DOHH2 (cell line): ENCODE measurements around the gene SLC29A3.
A peak's percentile ranks its signal among the peaks of the same experiment; 100 is the strongest.

ENCODE experiments used
- H3F3A ChIP-seq: fragments of 200-600 bp; sonication (generic), shearing (Covaris generic); 2 replicates; pipeline ENCODE4 v1.6.0; 2016; ENCODE audit warnings: antibody characterized with exemption, mild to moderate bottlenecking; ENCODE audit not compliant: control insufficient read depth, insufficient read depth
- H3K27ac ChIP-seq: fragments of 200-600 bp; sonication (generic); 2 replicates; pipeline ENCODE4 v1.5.1; 2014; ENCODE audit warnings: low read depth, mild to moderate bottlenecking, low read length, moderate library complexity
- H3K27me3 ChIP-seq: fragments of 200-600 bp; sonication (generic); 2 replicates; pipeline ENCODE4 v1.6.1; 2014; ENCODE audit warnings: mild to moderate bottlenecking, low read length, mixed read lengths; ENCODE audit not compliant: control insufficient read depth
- H3K36me3 ChIP-seq: fragments of 200-600 bp; sonication (generic); 2 replicates; pipeline ENCODE4 v1.6.1; 2014; ENCODE audit warnings: mild to moderate bottlenecking, low read length, moderate library complexity, mixed read lengths; ENCODE audit not compliant: control insufficient read depth
- H3K4me1 ChIP-seq: fragments of 200-600 bp; sonication (generic); 2 replicates; pipeline ENCODE4 v1.6.1; 2014; ENCODE audit warnings: mild to moderate bottlenecking, low read length, mixed read lengths; ENCODE audit not compliant: control insufficient read depth
- H3K4me2 ChIP-seq: fragments of 200-600 bp; sonication (generic); 2 replicates; pipeline ENCODE4 v1.6.0; 2014; ENCODE audit warnings: mild to moderate bottlenecking, low read length, moderate library complexity
- H3K4me3 ChIP-seq: fragments of 200-600 bp; sonication (generic); 2 replicates; pipeline ENCODE4 v1.5.1; 2014; ENCODE audit warnings: mild to moderate bottlenecking, low read length, mixed read lengths
- H3K79me2 ChIP-seq: fragments of 200-600 bp; sonication (generic); 2 replicates; pipeline ENCODE4 v1.6.1; 2014; ENCODE audit warnings: mild to moderate bottlenecking, low read length, mixed read lengths; ENCODE audit not compliant: control insufficient read depth
- H3K9me2 ChIP-seq: fragments of 200-600 bp; sonication (generic); replicated peaks from 2 replicates; pipeline ENCODE4 v1.6.1; 2014; ENCODE audit warnings: mild to moderate bottlenecking, low read length, mixed read lengths; ENCODE audit not compliant: control insufficient read depth
- H3K9me3 ChIP-seq: fragments of 200-600 bp; sonication (generic); 2 replicates; pipeline ENCODE4 v1.6.1; 2014; ENCODE audit warnings: antibody characterized with exemption, low read length, mixed read lengths; ENCODE audit not compliant: control insufficient read depth, insufficient read depth
- H4K20me1 ChIP-seq: fragments of 200-600 bp; sonication (generic); 2 replicates; pipeline ENCODE4 v1.6.0; 2014; ENCODE audit warnings: low read depth, mild to moderate bottlenecking, antibody characterized with exemption, low read length, moderate library complexity; ENCODE audit not compliant: control insufficient read depth, insufficient read depth
- EZH2phosphoT487 ChIP-seq: fragments of 200-600 bp; sonication (generic); IDR thresholded peaks from 2 replicates; pipeline ENCODE4 v1.6.1; 2017; ENCODE audit warnings: borderline replicate concordance, mild to moderate bottlenecking, antibody characterized with exemption, low read length, moderate library complexity, mixed read lengths
- TF ChIP-seq, protein P1 (sequence below): fragments of 200-600 bp; sonication (generic); IDR thresholded peaks from one replicate; pipeline ENCODE4 v1.5.1; 2014; ENCODE audit warnings: antibody characterized with exemption, mild to moderate bottlenecking, low read depth, low read length; ENCODE audit not compliant: poor library complexity, severe bottlenecking

SLC29A3 gene

GRCh38 chr10:71383972-71384687 lies 65.1 kb downstream of the SLC29A3 start:
- Histone ChIP-seq H3K9me3 (no peaks in the 10 kb centered on the region), H4K20me1 (no peaks in the 10 kb centered on the region), H3K36me3 (no peaks in the 10 kb centered on the region), H3K79me2 (no peaks in the 10 kb centered on the region), H3K4me3 (no peak overlapping the region), H3K4me1 (peaks cover 4% of the 10 kb centered on the region), H3K9me2 (no peaks in the 10 kb centered on the region), H3F3A (peaks cover under 1% of the 10 kb centered on the region; the same call in 1 of the 2 replicates), H3K27ac (no peak overlapping the region), H3K4me2 (no peak overlapping the region), H3K27me3 (peaks cover 12% of the 10 kb centered on the region)
- TF ChIP-seq, protein P1, sequence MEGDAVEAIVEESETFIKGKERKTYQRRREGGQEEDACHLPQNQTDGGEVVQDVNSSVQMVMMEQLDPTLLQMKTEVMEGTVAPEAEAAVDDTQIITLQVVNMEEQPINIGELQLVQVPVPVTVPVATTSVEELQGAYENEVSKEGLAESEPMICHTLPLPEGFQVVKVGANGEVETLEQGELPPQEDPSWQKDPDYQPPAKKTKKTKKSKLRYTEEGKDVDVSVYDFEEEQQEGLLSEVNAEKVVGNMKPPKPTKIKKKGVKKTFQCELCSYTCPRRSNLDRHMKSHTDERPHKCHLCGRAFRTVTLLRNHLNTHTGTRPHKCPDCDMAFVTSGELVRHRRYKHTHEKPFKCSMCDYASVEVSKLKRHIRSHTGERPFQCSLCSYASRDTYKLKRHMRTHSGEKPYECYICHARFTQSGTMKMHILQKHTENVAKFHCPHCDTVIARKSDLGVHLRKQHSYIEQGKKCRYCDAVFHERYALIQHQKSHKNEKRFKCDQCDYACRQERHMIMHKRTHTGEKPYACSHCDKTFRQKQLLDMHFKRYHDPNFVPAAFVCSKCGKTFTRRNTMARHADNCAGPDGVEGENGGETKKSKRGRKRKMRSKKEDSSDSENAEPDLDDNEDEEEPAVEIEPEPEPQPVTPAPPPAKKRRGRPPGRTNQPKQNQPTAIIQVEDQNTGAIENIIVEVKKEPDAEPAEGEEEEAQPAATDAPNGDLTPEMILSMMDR = peak; percentile 97
- no peak for TF ChIP-seq EZH2phosphoT487

DNA sequence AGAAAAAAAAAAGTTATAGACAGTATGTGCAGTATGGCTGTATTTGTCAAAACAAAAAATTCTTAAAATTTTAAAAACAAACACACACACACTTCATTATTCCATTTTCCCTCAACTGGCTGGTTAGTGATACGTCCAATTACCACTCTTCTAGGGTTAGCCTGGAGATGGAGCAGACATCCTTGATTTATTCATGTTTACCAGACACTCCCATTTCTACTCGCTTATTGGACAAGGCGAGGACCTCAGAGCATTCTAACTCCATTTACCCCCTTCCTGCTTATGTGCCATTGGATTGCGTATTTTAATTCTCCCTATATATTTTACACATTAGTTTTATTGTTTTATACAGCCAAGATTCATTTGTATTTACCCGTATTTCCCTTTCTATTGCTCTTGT lies 69.1 kb downstream of the SLC29A3 start:
- H3F3A ChIP-seq = no peaks in the 10 kb centered on the region
- H3K27me3 ChIP-seq = peaks cover 18% of the 10 kb centered on the region
- no peaks in the 10 kb centered on the region for H4K20me1 ChIP-seq
- H3K79me2 ChIP-seq = no peaks in the 10 kb centered on the region
- no peak overlapping the region for H3K27ac ChIP-seq
- TF ChIP-seq, protein P1 = no peak
- no peak for TF ChIP-seq EZH2phosphoT487
- no peaks in the 10 kb centered on the region for H3K36me3 ChIP-seq
- no peaks in the 10 kb centered on the region for H3K4me1 ChIP-seq
- H3K9me3 ChIP-seq = no peaks in the 10 kb centered on the region
- no peak overlapping the region for H3K4me3 ChIP-seq
- no peaks in the 10 kb centered on the region for H3K9me2 ChIP-seq
- no peak overlapping the region for H3K4me2 ChIP-seq

GRCh38 chr10:71388583-71389310 lies 69.7 kb downstream of the SLC29A3 start:
- Histone ChIP-seq H3K4me2 (no peak overlapping the region), H3K9me2 (no peaks in the 10 kb centered on the region), H3K27ac (no peak overlapping the region), H3K36me3 (no peaks in the 10 kb centered on the region), H3K9me3 (no peaks in the 10 kb centered on the region), H3K4me3 (no peak overlapping the region), H3K79me2 (no peaks in the 10 kb centered on the region), H3F3A (no peaks in the 10 kb centered on the region), H4K20me1 (no peaks in the 10 kb centered on the region), H3K27me3 (peaks cover 18% of the 10 kb centered on the region), H3K4me1 (no peaks in the 10 kb centered on the region)
- no peak for TF ChIP-seq EZH2phosphoT487
- TF ChIP-seq, protein P1 = no peak
